ENCODE measurements around the gene USB1.
"Not testable (repeated sequence)": the region's sequence is repeated elsewhere in the genome, so short reads cannot be mapped to it uniquely, and the experiment has no call there.

Gene USB1

DNA sequence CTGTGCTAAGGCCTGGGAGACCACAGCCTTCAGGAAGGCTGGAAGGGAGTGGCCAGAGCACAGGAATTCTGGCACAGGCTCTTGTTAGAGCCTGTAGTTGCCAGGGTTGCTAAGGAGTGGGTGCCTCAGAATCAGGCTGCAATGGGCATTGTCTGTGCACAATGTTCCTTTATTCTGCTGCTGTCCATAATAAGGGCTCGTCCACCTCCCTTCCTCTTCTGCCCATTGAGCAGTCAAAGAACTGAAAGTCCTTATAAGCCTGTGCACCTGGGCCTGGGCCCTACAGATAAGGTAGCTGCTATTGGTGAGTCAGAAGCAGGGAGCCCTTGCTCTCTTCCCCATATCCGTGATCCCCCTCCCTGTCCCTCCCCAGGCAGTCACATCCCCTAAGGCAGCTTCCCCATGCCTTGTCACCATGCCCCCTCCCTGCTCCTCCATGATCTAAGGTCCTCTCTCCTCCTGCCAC lies 24.8 kb upstream of the USB1 start:
- TF ChIP-seq, protein P1, sequence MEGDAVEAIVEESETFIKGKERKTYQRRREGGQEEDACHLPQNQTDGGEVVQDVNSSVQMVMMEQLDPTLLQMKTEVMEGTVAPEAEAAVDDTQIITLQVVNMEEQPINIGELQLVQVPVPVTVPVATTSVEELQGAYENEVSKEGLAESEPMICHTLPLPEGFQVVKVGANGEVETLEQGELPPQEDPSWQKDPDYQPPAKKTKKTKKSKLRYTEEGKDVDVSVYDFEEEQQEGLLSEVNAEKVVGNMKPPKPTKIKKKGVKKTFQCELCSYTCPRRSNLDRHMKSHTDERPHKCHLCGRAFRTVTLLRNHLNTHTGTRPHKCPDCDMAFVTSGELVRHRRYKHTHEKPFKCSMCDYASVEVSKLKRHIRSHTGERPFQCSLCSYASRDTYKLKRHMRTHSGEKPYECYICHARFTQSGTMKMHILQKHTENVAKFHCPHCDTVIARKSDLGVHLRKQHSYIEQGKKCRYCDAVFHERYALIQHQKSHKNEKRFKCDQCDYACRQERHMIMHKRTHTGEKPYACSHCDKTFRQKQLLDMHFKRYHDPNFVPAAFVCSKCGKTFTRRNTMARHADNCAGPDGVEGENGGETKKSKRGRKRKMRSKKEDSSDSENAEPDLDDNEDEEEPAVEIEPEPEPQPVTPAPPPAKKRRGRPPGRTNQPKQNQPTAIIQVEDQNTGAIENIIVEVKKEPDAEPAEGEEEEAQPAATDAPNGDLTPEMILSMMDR (IDR thresholded peaks at IDR 0.05; ENCODE audit: control insufficient read depth, insufficient read depth, low read depth, low read length, missing control alignments) = no peak
- DNase-seq (ENCODE audit: low read depth) = no peak
- H3K4me3 ChIP-seq (ENCODE audit: control insufficient read depth, low read depth, low read length) = no peak overlapping the region

- TF ChIP-seq, protein P1 (IDR thresholded peaks at IDR 0.05; ENCODE audit: control insufficient read depth, insufficient read depth, low read depth, low read length, missing control alignments) = peak; percentile 26
- DNase-seq (ENCODE audit: low read depth) = no peak
- no peak overlapping the region for H3K4me3 ChIP-seq (ENCODE audit: control insufficient read depth, low read depth, low read length)
These were observed 23.7 kb upstream of the USB1 start for GRCh38 chr16:57977418-57978069.

- not testable (repeated sequence) for DNase-seq (ENCODE audit: low read depth); H3K4me3 ChIP-seq (ENCODE audit: control insufficient read depth, low read depth, low read length)
These were observed 23.1 kb upstream of the USB1 start for GRCh38 chr16:57978070-57978465.

- no peak overlapping the region for H3K4me3 ChIP-seq (ENCODE audit: control insufficient read depth, low read depth, low read length)
- TF ChIP-seq, protein P1 (IDR thresholded peaks at IDR 0.05; ENCODE audit: control insufficient read depth, insufficient read depth, low read depth, low read length, missing control alignments) = no peak
- DNase-seq (ENCODE audit: low read depth) = no peak
These were observed 22.1 kb upstream of the USB1 start for GRCh38 chr16:57979006-57979585.

- H3K4me3 ChIP-seq (ENCODE audit: control insufficient read depth, low read depth, low read length) = no peak overlapping the region
- DNase-seq (ENCODE audit: low read depth) = no peak
- TF ChIP-seq, protein P1 (IDR thresholded peaks at IDR 0.05; ENCODE audit: control insufficient read depth, insufficient read depth, low read depth, low read length, missing control alignments) = no peak
These were observed 19.6 kb upstream of the USB1 start for GRCh38 chr16:57981636-57982035.

DNA sequence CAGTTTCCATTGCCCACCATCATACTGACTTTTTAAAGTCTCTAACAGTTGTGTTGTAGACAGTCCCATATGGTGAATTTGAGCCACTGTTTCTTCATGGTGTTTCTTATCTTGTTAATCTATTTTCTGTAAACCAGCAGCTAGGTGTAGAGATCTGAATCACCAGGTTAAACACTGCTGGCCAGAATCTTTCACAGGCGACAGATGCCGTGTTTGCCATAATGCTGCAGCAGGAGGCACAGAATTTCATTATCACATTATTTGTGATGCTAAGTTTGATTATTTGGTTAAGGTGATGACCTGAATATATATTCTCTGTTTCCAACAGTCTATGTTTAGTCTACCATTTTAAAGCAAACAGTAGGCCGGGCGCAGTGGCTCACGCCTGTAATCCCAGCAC lies 18.8 kb upstream of the USB1 start:
- TF ChIP-seq, protein P1 (IDR thresholded peaks at IDR 0.05; ENCODE audit: control insufficient read depth, insufficient read depth, low read depth, low read length, missing control alignments) = no peak
- DNase-seq (ENCODE audit: low read depth) = no peak
- no peak overlapping the region for H3K4me3 ChIP-seq (ENCODE audit: control insufficient read depth, low read depth, low read length)

GRCh38 chr16:57984443-57985203 lies 16.6 kb upstream of the USB1 start:
- no peak for DNase-seq (ENCODE audit: low read depth)
- TF ChIP-seq, protein P1 (IDR thresholded peaks at IDR 0.05; ENCODE audit: control insufficient read depth, insufficient read depth, low read depth, low read length, missing control alignments) = no peak
- H3K4me3 ChIP-seq (ENCODE audit: control insufficient read depth, low read depth, low read length) = peak overlapping the region; percentile 29
